Tibial artery (tissue), 4 donors: Measurements from ENCODE around the gene TMEM60.
"Not testable (repeated sequence)": the region's sequence is repeated elsewhere in the genome, so short reads cannot be mapped to it uniquely, and the experiment has no call there.

Experiments used
- DNase-seq, 2 donors: peaks; one replicate each; pipeline ENCODE4 v3.0.0-alpha.2; 2019
- H3K27ac ChIP-seq, 2 donors: fragments of 200-600 bp; sonication (generic) in 1 of 2; 1 replicate in 1 of 2; 2 replicates in 1 of 2; pipeline ENCODE4 v1.5.1; 2018 to 2019; ENCODE audit warnings: mild to moderate bottlenecking in 1 of 2
- H3K27me3 ChIP-seq, 2 donors: fragments of 200-600 bp; sonication (generic) in 1 of 2; one replicate each; pipeline versions ENCODE4 v1.5.1 to v1.6.0; 2016 to 2019
- H3K36me3 ChIP-seq, 3 donors: fragments of 200-600 bp; sonication (generic) in 2 of 3; one replicate each; pipeline ENCODE4 v1.5.1; 2016 to 2019; ENCODE audit warnings: mild to moderate bottlenecking in 2 of 3
- H3K4me1 ChIP-seq, 4 donors: fragments of 200-600 bp; sonication (generic) in 2 of 4; 1 replicate in 3 of 4; 2 replicates in 1 of 4; pipeline ENCODE4 v1.5.1; 2016 to 2019
- H3K4me3 ChIP-seq, 2 donors: fragments of 200-600 bp; sonication (generic) in 1 of 2; 1 replicate in 1 of 2; 2 replicates in 1 of 2; pipeline ENCODE4 v1.5.1; 2018 to 2019; ENCODE audit warnings: mild to moderate bottlenecking in 2 of 2
- H3K9me3 ChIP-seq, 3 donors: fragments of 200-600 bp; sonication (generic) in 1 of 3; one replicate each; pipeline ENCODE4 v1.5.1; 2016 to 2019
- intact Hi-C: fragments of 100-400 bp; cut with DNase I; formaldehyde crosslinking; loops from one replicate; pipeline ENCODE4 v1.15.0; 2023; ENCODE audit warnings: low total_unique reads
- TF ChIP-seq, protein P1 (sequence below), 2 experiments: fragments of 200-600 bp in 1 of 2; fragments of 450-650 bp in 1 of 2; IDR thresholded peaks; one replicate each; pipeline ENCODE4 v1.5.1; 2017 to 2019; ENCODE audit warnings: antibody characterized with exemption in 2 of 2, mild to moderate bottlenecking in 1 of 2, moderate library complexity in 1 of 2

Gene TMEM60

DNA sequence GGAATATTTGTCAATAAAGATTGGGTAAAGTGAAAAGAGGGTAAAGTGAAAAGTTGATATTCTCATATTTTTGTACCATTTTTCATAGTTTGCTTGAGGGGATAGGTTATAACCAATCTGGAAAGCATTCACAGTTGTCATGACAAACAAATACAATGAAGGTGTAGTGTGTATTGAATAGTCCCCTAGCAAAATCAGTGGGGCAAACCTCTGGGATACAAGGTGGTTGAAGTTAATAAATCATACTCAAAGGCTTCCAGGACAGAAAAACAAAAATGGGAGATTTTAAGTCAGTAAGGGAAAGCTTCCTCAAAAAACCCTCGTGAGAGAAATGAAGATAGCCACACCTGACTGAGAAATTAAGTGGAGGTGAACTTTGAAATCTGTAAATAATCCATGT, 39.7 kb upstream of the TMEM60 start:
- H3K27me3 ChIP-seq, result no peaks in the 10 kb centered on the region
- no peak overlapping the region for H3K4me3 ChIP-seq
- H3K9me3 ChIP-seq, result no peaks in the 10 kb centered on the region
- DNase-seq, result no peak
- peaks cover 0 to 15% (median 2%) of the 10 kb centered on the region in 4 donors for H3K4me1 ChIP-seq
- no peak overlapping the region for H3K27ac ChIP-seq
- no peaks in the 10 kb centered on the region for H3K36me3 ChIP-seq
- intact Hi-C loops, result no loop called here
- TF ChIP-seq, protein P1, sequence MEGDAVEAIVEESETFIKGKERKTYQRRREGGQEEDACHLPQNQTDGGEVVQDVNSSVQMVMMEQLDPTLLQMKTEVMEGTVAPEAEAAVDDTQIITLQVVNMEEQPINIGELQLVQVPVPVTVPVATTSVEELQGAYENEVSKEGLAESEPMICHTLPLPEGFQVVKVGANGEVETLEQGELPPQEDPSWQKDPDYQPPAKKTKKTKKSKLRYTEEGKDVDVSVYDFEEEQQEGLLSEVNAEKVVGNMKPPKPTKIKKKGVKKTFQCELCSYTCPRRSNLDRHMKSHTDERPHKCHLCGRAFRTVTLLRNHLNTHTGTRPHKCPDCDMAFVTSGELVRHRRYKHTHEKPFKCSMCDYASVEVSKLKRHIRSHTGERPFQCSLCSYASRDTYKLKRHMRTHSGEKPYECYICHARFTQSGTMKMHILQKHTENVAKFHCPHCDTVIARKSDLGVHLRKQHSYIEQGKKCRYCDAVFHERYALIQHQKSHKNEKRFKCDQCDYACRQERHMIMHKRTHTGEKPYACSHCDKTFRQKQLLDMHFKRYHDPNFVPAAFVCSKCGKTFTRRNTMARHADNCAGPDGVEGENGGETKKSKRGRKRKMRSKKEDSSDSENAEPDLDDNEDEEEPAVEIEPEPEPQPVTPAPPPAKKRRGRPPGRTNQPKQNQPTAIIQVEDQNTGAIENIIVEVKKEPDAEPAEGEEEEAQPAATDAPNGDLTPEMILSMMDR (IDR thresholded peaks at IDR 0.05), result no peak

DNA sequence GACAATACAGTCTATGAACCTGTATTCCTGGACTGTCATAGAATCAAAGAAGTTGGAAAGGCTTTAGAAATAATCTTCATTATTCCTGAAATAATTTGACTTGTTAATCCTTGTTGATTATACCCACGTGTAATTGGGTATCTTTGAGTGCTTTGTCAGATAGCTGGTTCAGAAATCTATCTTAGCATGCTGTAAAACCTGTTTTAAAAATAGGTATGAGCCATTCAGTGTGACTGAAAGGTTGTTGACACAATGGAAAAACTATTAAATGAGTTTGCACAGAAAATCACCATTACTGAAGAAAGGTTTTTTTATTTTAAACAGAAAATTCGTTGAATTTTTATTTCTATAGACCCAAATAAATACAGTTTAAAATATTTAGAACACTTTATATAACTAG, 39.0 kb upstream of the TMEM60 start:
- no peak overlapping the region for H3K27ac ChIP-seq
- H3K9me3 ChIP-seq, result no peaks in the 10 kb centered on the region
- no peaks in the 10 kb centered on the region for H3K36me3 ChIP-seq
- TF ChIP-seq, protein P1 (IDR thresholded peaks at IDR 0.05), result no peak
- no peak overlapping the region for H3K4me3 ChIP-seq
- no peak for DNase-seq
- peaks cover 0 to 15% (median 2%) of the 10 kb centered on the region in 4 donors for H3K4me1 ChIP-seq
- intact Hi-C loops, result no loop called here
- H3K27me3 ChIP-seq, result no peaks in the 10 kb centered on the region

DNA sequence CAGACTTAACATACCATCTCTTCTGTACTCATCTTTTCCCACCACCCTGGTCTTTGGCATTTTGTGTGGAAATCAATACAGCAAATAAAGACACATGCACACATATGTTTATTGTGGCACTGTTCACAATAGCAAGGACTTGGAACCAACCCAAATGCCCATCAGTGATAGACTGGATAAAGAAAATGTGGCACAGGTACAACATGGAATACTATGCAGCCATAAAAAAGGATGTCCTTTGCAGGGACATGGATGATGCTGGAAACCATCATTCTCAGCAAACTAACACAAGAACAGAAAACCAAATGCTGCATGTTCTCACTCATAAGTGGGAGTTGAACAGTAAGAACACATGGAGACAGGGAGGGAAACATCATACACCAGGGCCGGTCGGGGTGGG, 38.2 kb upstream of the TMEM60 start:
- H3K36me3 ChIP-seq, H3K27me3 ChIP-seq, H3K4me3 ChIP-seq, H3K27ac ChIP-seq, DNase-seq, H3K9me3 ChIP-seq, intact Hi-C loops: not testable (repeated sequence)
- peaks cover 0 to 15% (median 2%) of the 10 kb centered on the region in 4 donors for H3K4me1 ChIP-seq

DNA sequence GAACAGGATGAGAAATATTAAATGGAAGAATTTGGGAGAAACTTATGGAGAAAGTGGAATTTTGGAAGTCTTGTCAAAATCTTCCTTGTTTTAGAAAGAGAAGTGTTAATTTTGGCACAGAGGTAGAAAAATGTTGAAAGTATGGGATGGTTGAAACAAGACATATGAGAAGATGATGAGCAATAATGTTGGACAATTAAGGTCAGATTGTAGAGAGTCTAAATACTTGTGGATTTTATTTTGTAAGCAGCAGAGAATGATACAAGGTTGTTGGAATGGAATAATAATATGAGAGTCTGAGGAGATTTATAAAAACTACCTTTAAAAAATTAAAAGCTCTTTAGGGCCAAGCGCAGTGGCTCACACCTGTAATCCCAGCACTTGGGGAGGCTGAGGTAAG, 34.9 kb upstream of the TMEM60 start:
- Histone ChIP-seq H3K27ac (no peak overlapping the region), H3K36me3 (no peaks in the 10 kb centered on the region), H3K4me3 (no peak overlapping the region), H3K27me3 (no peaks in the 10 kb centered on the region), H3K4me1 (peaks cover 0 to 23% (median 2%) of the 10 kb centered on the region in 4 donors), H3K9me3 (no peaks in the 10 kb centered on the region)
- intact Hi-C loops, result no loop called here
- no peak for DNase-seq
- TF ChIP-seq, protein P1 (IDR thresholded peaks at IDR 0.05), result no peak

DNA sequence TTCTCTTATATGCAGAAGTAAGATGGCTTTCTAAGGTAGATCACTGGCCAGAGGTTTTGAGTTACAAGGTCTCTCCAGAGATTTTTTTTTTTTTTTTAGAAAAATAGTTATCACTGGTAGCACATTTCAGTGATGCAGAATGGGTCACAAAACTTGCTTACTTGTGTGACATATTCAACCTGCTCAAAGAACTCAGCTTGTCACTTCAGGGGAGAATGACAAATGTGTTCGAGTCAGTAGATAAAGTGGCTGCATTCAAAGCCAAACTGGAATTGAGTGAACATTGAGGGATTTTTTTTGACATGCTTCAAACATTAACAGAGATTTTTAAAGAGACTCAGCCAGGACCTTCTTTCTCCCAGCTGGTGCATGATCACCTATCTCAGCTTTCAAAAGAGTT, 33.7 kb upstream of the TMEM60 start:
- Histone ChIP-seq H3K36me3 (no peaks in the 10 kb centered on the region), H3K4me1 (peaks cover 0 to 17% (median 2%) of the 10 kb centered on the region in 4 donors), H3K9me3 (no peaks in the 10 kb centered on the region), H3K27ac (no peak overlapping the region), H3K27me3 (no peaks in the 10 kb centered on the region), H3K4me3 (no peak overlapping the region)
- no peak for DNase-seq
- intact Hi-C loops, result no loop called here
- TF ChIP-seq, protein P1 (IDR thresholded peaks at IDR 0.05), result no peak

DNA sequence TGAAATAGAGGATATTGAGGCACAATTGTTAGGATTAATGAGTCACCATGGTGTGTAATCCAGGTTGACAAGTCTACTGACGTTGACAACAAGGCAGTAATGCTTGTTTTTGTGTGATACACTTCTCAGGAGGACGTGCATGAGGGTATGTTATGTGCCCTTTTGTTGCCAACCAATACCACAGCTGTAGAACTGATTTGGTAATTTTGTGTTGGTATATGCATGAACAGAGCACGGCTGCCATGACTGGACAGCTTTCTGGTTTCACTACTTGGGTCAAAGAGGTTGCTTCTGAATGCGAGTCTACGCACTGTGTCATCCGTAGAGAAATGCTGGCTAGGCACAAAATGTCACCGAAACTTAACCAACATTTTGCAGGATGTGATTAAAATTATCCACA, 33.2 kb upstream of the TMEM60 start:
- DNase-seq, result no peak
- TF ChIP-seq, protein P1 (IDR thresholded peaks at IDR 0.05), result no peak
- Histone ChIP-seq H3K4me1 (peaks cover 0 to 16% (median 2%) of the 10 kb centered on the region in 4 donors), H3K27me3 (no peaks in the 10 kb centered on the region), H3K4me3 (no peak overlapping the region), H3K27ac (no peak overlapping the region), H3K9me3 (peaks cover 0 to 3% (median 0%) of the 10 kb centered on the region in 3 donors), H3K36me3 (no peaks in the 10 kb centered on the region)
- intact Hi-C loops, result no loop called here
